OCI-LY3 (cell line): ENCODE data around the gene POU3F4.

ENCODE experiments used
- H2AFZ ChIP-seq: fragments of 200-600, 300-600 bp; shearing (Covaris generic); 2 replicates; pipeline ENCODE4 v1.6.0; 2014; ENCODE audit warnings: antibody characterized with exemption, low read depth, low read length
- H3K27ac ChIP-seq: fragments of 200-600, 300-600 bp; sonication (generic); 2 replicates; pipeline ENCODE4 v1.5.1; 2014; ENCODE audit warnings: mild to moderate bottlenecking, low read length, moderate library complexity, mixed read lengths
- H3K27me3 ChIP-seq: fragments of 200-600, 300-600 bp; sonication (generic); 2 replicates; pipeline ENCODE4 v1.6.1; 2014; ENCODE audit warnings: low read depth, low read length, mixed read lengths
- H3K36me3 ChIP-seq: fragments of 200-600, 300-600 bp; sonication (generic); replicated peaks from 2 replicates; pipeline ENCODE3; 2014; ENCODE audit warnings: low read depth, low read length, mixed read lengths
- H3K4me1 ChIP-seq: fragments of 300-600, 200-600 bp; sonication (generic); 2 replicates; pipeline ENCODE4 v1.6.1; 2014; ENCODE audit warnings: low read length, mixed read lengths
- H3K4me2 ChIP-seq: fragments of 200-600, 300-600 bp; sonication (generic); 2 replicates; pipeline ENCODE4 v1.6.1; 2014; ENCODE audit warnings: low read length, mixed read lengths
- H3K4me3 ChIP-seq: fragments of 300-600, 200-600 bp; sonication (generic); 2 replicates; pipeline ENCODE4 v1.5.1; 2014; ENCODE audit warnings: antibody characterized with exemption, mild to moderate bottlenecking, low read length, moderate library complexity
- H3K79me2 ChIP-seq: fragments of 300-600, 200-600 bp; shearing (Covaris generic); 2 replicates; pipeline ENCODE4 v1.6.1; 2014; ENCODE audit warnings: mild to moderate bottlenecking, low read length, mixed read lengths
- H3K9ac ChIP-seq: fragments of 300-600, 200-600 bp; shearing (Covaris generic); 2 replicates; pipeline ENCODE4 v1.6.0; 2014; ENCODE audit warnings: mild to moderate bottlenecking, low read length, moderate library complexity
- H3K9me3 ChIP-seq: fragments of 200-600, 300-600 bp; shearing (Covaris generic); 2 replicates; pipeline ENCODE4 v1.6.1; 2014; ENCODE audit warnings: low read length, mixed read lengths; ENCODE audit not compliant: insufficient read depth
- H4K20me1 ChIP-seq: fragments of 200-600, 300-600 bp; sonication (generic); 2 replicates; pipeline ENCODE4 v1.6.1; 2016; ENCODE audit warnings: low read length, mixed read lengths; ENCODE audit not compliant: insufficient read depth
- EZH2phosphoT487 ChIP-seq: fragments of 200-600 bp; shearing (Covaris generic); IDR thresholded peaks from 2 replicates; pipeline ENCODE4 v1.6.1; 2018; ENCODE audit warnings: antibody characterized with exemption, mixed run types, low read depth
- TF ChIP-seq, protein P1 (sequence below): fragments of 200-600, 300-600 bp; sonication (generic); IDR thresholded peaks from 2 replicates; pipeline ENCODE4 v1.5.1; 2014; ENCODE audit warnings: antibody characterized with exemption, low read length, low read depth

POU3F4 gene

DNA sequence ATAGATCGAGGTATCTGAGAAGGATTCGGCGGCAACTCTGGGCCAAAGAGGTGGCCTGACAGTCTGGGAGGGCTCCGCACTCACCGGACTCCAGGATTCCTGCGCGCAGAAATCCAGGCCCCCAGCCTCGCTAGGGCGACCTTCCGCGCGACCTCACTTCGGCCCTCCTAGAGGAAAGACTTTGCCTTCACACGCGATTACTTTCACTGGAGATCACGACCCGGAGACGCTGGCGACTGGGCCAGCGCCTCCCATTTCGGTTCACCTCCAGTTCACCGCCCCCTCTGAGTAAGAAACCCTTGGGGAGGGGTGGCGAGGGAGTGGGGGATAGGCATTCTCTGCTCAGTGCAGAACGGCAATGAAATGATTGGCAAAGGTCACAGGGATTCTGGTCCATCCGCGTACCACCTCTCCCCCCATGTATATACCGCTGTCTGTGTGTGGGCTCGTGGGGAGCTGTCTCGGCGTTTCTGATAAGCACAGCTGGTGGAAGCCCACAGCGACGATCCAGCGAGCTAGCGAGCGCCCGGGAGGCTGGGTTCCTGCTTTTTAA is 2.5 kb downstream of the POU3F4 start:
- TF ChIP-seq EZH2phosphoT487: no peak
- TF ChIP-seq, protein P1, sequence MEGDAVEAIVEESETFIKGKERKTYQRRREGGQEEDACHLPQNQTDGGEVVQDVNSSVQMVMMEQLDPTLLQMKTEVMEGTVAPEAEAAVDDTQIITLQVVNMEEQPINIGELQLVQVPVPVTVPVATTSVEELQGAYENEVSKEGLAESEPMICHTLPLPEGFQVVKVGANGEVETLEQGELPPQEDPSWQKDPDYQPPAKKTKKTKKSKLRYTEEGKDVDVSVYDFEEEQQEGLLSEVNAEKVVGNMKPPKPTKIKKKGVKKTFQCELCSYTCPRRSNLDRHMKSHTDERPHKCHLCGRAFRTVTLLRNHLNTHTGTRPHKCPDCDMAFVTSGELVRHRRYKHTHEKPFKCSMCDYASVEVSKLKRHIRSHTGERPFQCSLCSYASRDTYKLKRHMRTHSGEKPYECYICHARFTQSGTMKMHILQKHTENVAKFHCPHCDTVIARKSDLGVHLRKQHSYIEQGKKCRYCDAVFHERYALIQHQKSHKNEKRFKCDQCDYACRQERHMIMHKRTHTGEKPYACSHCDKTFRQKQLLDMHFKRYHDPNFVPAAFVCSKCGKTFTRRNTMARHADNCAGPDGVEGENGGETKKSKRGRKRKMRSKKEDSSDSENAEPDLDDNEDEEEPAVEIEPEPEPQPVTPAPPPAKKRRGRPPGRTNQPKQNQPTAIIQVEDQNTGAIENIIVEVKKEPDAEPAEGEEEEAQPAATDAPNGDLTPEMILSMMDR: no peak
- H4K20me1 ChIP-seq: no peaks in the 10 kb centered on the region
- H3K27ac ChIP-seq: no peak overlapping the region
- H3K79me2 ChIP-seq: no peaks in the 10 kb centered on the region
- H3K4me2 ChIP-seq: no peak overlapping the region
- no peaks in the 10 kb centered on the region for H3K9me3 ChIP-seq
- H3K4me3 ChIP-seq: no peak overlapping the region
- no peaks in the 10 kb centered on the region for H3K4me1 ChIP-seq
- no peak overlapping the region for H3K9ac ChIP-seq
- no peaks in the 10 kb centered on the region for H3K36me3 ChIP-seq
- H3K27me3 ChIP-seq: no peaks in the 10 kb centered on the region
- no peak overlapping the region for H2AFZ ChIP-seq

DNA sequence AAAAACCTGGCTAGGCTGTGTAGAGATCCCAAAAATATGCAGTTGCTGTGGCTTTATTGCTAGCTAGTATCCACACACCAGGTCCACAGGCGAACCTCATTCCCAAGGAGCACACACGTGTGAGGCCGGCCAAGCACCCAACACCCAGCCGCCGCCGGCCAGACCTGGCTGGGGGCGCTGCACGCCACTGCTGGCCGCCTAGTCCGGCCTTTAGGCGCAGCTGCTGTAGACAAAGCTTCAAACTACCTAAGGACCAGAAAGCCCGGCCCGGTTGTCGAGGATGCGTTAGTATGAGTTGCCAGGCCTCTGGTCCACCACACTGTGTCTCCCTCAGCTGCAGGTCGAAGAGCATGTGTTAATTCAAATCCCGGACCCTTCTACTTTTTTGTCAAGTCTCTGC is 3.1 kb downstream of the POU3F4 start:
- Histone ChIP-seq H3K27me3 (no peaks in the 10 kb centered on the region), H3K4me2 (no peak overlapping the region), H3K9me3 (no peaks in the 10 kb centered on the region), H3K79me2 (no peaks in the 10 kb centered on the region), H4K20me1 (no peaks in the 10 kb centered on the region), H3K27ac (no peak overlapping the region), H3K36me3 (no peaks in the 10 kb centered on the region), H2AFZ (no peak overlapping the region), H3K4me1 (no peaks in the 10 kb centered on the region), H3K9ac (no peak overlapping the region), H3K4me3 (no peak overlapping the region)
- TF ChIP-seq, protein P1: no peak
- no peak for TF ChIP-seq EZH2phosphoT487

DNA sequence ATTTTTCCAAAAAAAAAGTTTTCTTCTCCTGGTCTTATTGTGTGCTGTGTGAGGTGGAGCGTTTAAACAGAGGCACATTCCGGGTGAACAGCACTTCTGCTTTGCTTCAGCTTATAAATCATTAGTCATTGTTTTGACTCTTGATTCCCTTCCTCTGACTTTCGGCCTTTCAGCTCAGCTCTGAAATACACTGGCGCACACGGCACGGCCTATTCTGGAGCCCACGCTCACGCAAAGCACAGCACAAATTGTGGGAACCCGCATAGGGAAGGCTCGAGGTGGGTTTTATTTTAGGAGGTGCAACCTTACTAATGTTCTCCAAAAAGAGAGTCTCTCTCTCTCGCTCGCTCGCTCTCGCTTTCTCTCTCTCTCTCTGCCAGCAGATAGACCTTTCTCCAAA is 4.0 kb downstream of the POU3F4 start:
- no peaks in the 10 kb centered on the region for H3K36me3 ChIP-seq
- no peaks in the 10 kb centered on the region for H4K20me1 ChIP-seq
- no peaks in the 10 kb centered on the region for H3K27me3 ChIP-seq
- H3K27ac ChIP-seq: no peak overlapping the region
- no peaks in the 10 kb centered on the region for H3K79me2 ChIP-seq
- no peaks in the 10 kb centered on the region for H3K4me1 ChIP-seq
- H3K9me3 ChIP-seq: no peaks in the 10 kb centered on the region
- H2AFZ ChIP-seq: no peak overlapping the region
- H3K4me3 ChIP-seq: no peak overlapping the region
- no peak for TF ChIP-seq EZH2phosphoT487
- TF ChIP-seq, protein P1: no peak
- no peak overlapping the region for H3K9ac ChIP-seq
- H3K4me2 ChIP-seq: no peak overlapping the region

DNA sequence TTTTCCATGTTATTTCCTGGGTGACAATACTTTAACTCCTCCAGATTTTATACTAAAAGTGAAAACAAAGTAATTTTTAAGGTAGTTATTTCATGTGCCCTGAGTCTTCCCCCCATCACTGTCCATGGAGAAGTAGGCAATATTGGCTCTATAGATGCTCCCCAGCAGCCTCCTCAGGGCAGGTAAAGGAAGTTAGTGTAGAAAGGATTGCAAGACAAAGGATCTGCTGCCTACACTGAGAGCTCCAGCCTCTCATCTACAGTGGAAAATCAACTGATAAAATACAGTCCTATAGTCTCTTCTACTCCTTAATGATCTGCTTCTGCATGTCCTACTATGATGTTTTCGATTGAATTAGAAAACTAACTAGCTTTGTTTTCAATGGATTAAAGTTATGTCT is 8.5 kb downstream of the POU3F4 start:
- Histone ChIP-seq H3K79me2 (no peaks in the 10 kb centered on the region), H2AFZ (no peak overlapping the region), H4K20me1 (no peaks in the 10 kb centered on the region), H3K4me2 (no peak overlapping the region), H3K27me3 (no peaks in the 10 kb centered on the region), H3K9ac (no peak overlapping the region), H3K36me3 (no peaks in the 10 kb centered on the region), H3K9me3 (no peaks in the 10 kb centered on the region), H3K4me1 (no peaks in the 10 kb centered on the region), H3K4me3 (no peak overlapping the region), H3K27ac (no peak overlapping the region)
- TF ChIP-seq EZH2phosphoT487: no peak
- TF ChIP-seq, protein P1: no peak
